Neural progenitor cell (in vitro differentiated cells): Measurements from ENCODE around the gene SERPINB3. TPM values are rescaled to one million over a fixed set of nuclear protein-coding genes. Genes with fewer than 3 reads are reported as not detected.
"Not testable (repeated sequence)": the region's sequence is repeated elsewhere in the genome, so short reads cannot be mapped to it uniquely, and the experiment has no call there.

ENCODE experiments used
- DNase-seq: peaks from one replicate; pipeline ENCODE4 v3.0.0-alpha.2; 2016; ENCODE audit warnings: low spot score
- H2AFZ ChIP-seq: fragments of 200-600 bp; sonication (generic); replicated peaks from 2 replicates; pipeline ENCODE4 v1.6.1; 2016; ENCODE audit warnings: antibody characterized with exemption
- H3F3A ChIP-seq: fragments of 200-600 bp; sonication (generic); 2 replicates; pipeline ENCODE4 v1.6.1; 2016; ENCODE audit warnings: antibody characterized with exemption, low read depth
- H3K27ac ChIP-seq: fragments of 200-600 bp; sonication (generic); 2 replicates; pipeline ENCODE4 v1.5.1; 2016; ENCODE audit warnings: mild to moderate bottlenecking
- H3K27me3 ChIP-seq: fragments of 200-600 bp; sonication (generic); 2 replicates; pipeline ENCODE4 v1.6.1; 2016; ENCODE audit warnings: mild to moderate bottlenecking, moderate library complexity
- H3K36me3 ChIP-seq: fragments of 200-600 bp; sonication (generic); 2 replicates; pipeline ENCODE4 v1.5.1; 2016
- H3K4me1 ChIP-seq: fragments of 200-600 bp; sonication (generic); 2 replicates; pipeline ENCODE4 v1.6.1; 2016; ENCODE audit warnings: mixed run types
- H3K4me2 ChIP-seq: fragments of 200-600 bp; sonication (generic); 2 replicates; pipeline ENCODE4 v1.6.1; 2016
- H3K4me3 ChIP-seq: fragments of 200-600 bp; sonication (generic); 2 replicates; pipeline ENCODE4 v1.5.1; 2016
- H3K79me2 ChIP-seq: fragments of 200-600 bp; sonication (generic); 2 replicates; pipeline ENCODE4 v1.6.1; 2016; ENCODE audit warnings: low read depth
- H3K9ac ChIP-seq: fragments of 200-600 bp; sonication (generic); 2 replicates; pipeline ENCODE4 v1.6.1; 2016
- H3K9me3 ChIP-seq: fragments of 200-600 bp; sonication (generic); 2 replicates; pipeline ENCODE4 v1.5.1; 2016; ENCODE audit warnings: low read depth
- H4K20me1 ChIP-seq: fragments of 200-600 bp; sonication (generic); 2 replicates; pipeline ENCODE4 v1.6.1; 2016; ENCODE audit warnings: low read depth
- H3K27ac Mint-ChIP-seq: 3 replicates; pipeline ENCODE4 v1.8.0; 2021; ENCODE audit warnings: mixed read lengths
- H3K27me3 Mint-ChIP-seq: 2 replicates; pipeline ENCODE4 v1.8.0; 2022; ENCODE audit warnings: low read depth, mild to moderate bottlenecking, inconsistent platforms, moderate library complexity, mixed read lengths; ENCODE audit not compliant: insufficient read depth
- H3K36me3 Mint-ChIP-seq: 3 replicates; pipeline ENCODE4 v1.8.0; 2021; ENCODE audit warnings: mixed read lengths
- H3K4me1 Mint-ChIP-seq: 3 replicates; pipeline ENCODE4 v1.8.0; 2021; ENCODE audit warnings: mixed read lengths
- H3K4me3 Mint-ChIP-seq: 3 replicates; pipeline ENCODE4 v1.8.0; 2021; ENCODE audit warnings: mild to moderate bottlenecking, moderate library complexity, mixed read lengths
- H3K9me3 Mint-ChIP-seq: 3 replicates; pipeline ENCODE4 v1.8.0; 2020; ENCODE audit warnings: mixed read lengths
- EZH2 ChIP-seq: fragments of 200-600 bp; sonication (generic); IDR thresholded peaks from 2 replicates; pipeline ENCODE4 v1.6.1; 2017; ENCODE audit warnings: antibody characterized with exemption, mild to moderate bottlenecking, moderate library complexity
- EZH2phosphoT487 ChIP-seq: fragments of 200-600 bp; sonication (generic); IDR thresholded peaks from 2 replicates; pipeline ENCODE4 v1.6.1; 2017; ENCODE audit warnings: antibody characterized with exemption
- total RNA-seq: library from RNA; depleted of rRNA; stranded (reverse); fragments of >200 nt; gene quantifications from 2 replicates; pipeline ENCODE4 v1.2.3, GENCODE V29; 2015; ENCODE audit warnings: low replicate concordance
- TF ChIP-seq, protein P1 (sequence below): fragments of 200-600 bp; sonication (generic); IDR thresholded peaks from 2 replicates; pipeline ENCODE4 v1.5.1; 2017; ENCODE audit warnings: antibody characterized with exemption, mild to moderate bottlenecking

Gene SERPINB3
- total RNA-seq, 1 donor from 2014 or later: not detected

DNA sequence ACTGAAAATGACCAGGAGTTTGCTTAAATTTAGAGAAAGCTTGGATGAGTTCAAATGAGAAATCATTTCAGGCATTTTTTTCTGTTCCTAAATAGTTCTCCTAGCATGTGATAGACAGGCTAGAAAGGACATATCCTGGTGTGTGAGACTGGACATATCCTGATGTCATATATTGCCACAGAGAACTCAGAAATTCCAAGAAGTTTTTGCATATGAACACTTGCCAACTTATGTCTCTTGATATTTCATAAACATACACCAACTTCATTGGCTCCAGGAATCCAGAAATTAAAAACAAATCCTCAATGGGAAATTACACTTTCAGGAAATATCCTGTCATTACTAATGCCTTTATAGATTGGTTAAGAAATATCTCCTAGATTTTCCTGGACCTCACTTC lies 14.8 kb downstream of the SERPINB3 start:
- Histone ChIP-seq H3F3A (no peaks in the 10 kb centered on the region), H2AFZ (no peak overlapping the region), H3K4me1 (no peaks in the 10 kb centered on the region), H3K9ac (no peak overlapping the region), H3K36me3 (no peaks in the 10 kb centered on the region), H4K20me1 (no peaks in the 10 kb centered on the region), H3K79me2 (no peaks in the 10 kb centered on the region), H3K27ac (no peak overlapping the region), H3K4me2 (no peak overlapping the region), H3K4me3 (no peak overlapping the region), H3K27me3 (no peaks in the 10 kb centered on the region), H3K9me3 (no peaks in the 10 kb centered on the region)
- no peaks in the 10 kb centered on the region for H3K36me3 Mint-ChIP-seq
- H3K4me1 Mint-ChIP-seq: no peaks in the 10 kb centered on the region
- DNase-seq: no peak
- no peaks in the 10 kb centered on the region for H3K9me3 Mint-ChIP-seq
- H3K4me3 Mint-ChIP-seq: no peak overlapping the region
- no peaks in the 10 kb centered on the region for H3K27me3 Mint-ChIP-seq
- no peak for TF ChIP-seq EZH2
- TF ChIP-seq, protein P1, sequence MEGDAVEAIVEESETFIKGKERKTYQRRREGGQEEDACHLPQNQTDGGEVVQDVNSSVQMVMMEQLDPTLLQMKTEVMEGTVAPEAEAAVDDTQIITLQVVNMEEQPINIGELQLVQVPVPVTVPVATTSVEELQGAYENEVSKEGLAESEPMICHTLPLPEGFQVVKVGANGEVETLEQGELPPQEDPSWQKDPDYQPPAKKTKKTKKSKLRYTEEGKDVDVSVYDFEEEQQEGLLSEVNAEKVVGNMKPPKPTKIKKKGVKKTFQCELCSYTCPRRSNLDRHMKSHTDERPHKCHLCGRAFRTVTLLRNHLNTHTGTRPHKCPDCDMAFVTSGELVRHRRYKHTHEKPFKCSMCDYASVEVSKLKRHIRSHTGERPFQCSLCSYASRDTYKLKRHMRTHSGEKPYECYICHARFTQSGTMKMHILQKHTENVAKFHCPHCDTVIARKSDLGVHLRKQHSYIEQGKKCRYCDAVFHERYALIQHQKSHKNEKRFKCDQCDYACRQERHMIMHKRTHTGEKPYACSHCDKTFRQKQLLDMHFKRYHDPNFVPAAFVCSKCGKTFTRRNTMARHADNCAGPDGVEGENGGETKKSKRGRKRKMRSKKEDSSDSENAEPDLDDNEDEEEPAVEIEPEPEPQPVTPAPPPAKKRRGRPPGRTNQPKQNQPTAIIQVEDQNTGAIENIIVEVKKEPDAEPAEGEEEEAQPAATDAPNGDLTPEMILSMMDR: no peak
- no peak for TF ChIP-seq EZH2phosphoT487
- no peak overlapping the region for H3K27ac Mint-ChIP-seq

DNA sequence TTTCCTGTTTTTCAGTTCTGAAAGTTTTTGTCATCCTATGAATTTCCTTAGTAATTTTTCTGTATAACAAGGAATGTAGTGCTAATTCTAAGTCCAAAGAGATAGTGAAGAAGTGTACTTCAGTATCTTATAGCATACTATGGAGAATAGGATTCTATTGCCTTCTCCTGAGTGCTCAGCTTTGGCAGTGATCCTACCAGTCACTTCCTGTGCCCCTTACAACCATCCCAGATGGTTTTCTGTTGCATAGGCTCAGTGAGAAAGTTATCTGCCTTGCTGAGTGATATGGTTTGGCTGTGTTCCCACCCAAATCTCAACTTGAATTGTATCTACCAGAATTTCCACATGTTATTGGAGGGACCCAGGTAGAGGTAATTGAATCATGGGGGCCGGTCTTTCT lies 17.0 kb downstream of the SERPINB3 start:
- not testable (repeated sequence) for H4K20me1 ChIP-seq

DNA sequence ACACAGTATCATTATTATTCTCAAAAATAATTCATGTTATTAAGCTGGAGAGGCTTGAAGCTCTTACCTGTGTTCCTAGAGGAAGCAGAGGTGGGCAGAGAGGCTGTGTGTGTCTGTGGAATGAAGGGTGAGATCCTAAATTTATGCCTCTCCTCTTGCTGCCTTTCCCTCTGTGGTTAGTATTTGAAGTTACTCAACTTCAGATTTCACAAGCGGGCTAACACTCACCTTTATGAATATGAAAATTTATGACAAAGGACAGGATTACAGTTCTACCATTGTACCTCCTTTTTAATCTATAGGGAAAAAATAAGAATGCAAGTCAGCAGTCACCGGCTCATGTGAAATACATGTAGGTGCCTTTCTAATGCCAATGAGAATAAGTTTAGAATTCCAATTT lies 17.6 kb downstream of the SERPINB3 start, which contains the start of gene SERPINB4:
TSS of gene SERPINB4 (minus strand) at position 115 of the 400 bp plus-strand sequence. CDS start 679 bp downstream, outside the sequence.
- DNase-seq, H3K9me3 ChIP-seq, H3K9ac ChIP-seq, H4K20me1 ChIP-seq, H3K4me1 ChIP-seq, H3F3A ChIP-seq, H3K27ac ChIP-seq, H3K36me3 Mint-ChIP-seq, H3K27me3 Mint-ChIP-seq, H3K4me3 ChIP-seq, H3K9me3 Mint-ChIP-seq, H3K27ac Mint-ChIP-seq, H3K27me3 ChIP-seq, H2AFZ ChIP-seq, H3K36me3 ChIP-seq, H3K79me2 ChIP-seq, H3K4me2 ChIP-seq, H3K4me1 Mint-ChIP-seq, H3K4me3 Mint-ChIP-seq: not testable (repeated sequence)

More for the DNA sequence above, 17.0 kb downstream of the SERPINB3 start:
- not testable (repeated sequence) for H3K27ac Mint-ChIP-seq, H3K4me3 ChIP-seq, H3K79me2 ChIP-seq, H3K4me2 ChIP-seq, H3K27me3 ChIP-seq, H3K4me1 Mint-ChIP-seq, H3K27me3 Mint-ChIP-seq, H3K9me3 Mint-ChIP-seq, H2AFZ ChIP-seq, H3K4me3 Mint-ChIP-seq, H3F3A ChIP-seq, H3K9me3 ChIP-seq, H3K4me1 ChIP-seq, H3K36me3 ChIP-seq, H3K27ac ChIP-seq, DNase-seq, H3K36me3 Mint-ChIP-seq, H3K9ac ChIP-seq

- H3K4me3 Mint-ChIP-seq, H3K27ac ChIP-seq, H3K36me3 ChIP-seq, H3K4me2 ChIP-seq, H3K4me1 ChIP-seq, H3K9ac ChIP-seq, H3K4me1 Mint-ChIP-seq, H3K4me3 ChIP-seq, H3K9me3 ChIP-seq, H3K79me2 ChIP-seq, H3K9me3 Mint-ChIP-seq, H3K27me3 ChIP-seq, H3F3A ChIP-seq, H3K36me3 Mint-ChIP-seq, H4K20me1 ChIP-seq, H3K27me3 Mint-ChIP-seq, H3K27ac Mint-ChIP-seq, DNase-seq, H2AFZ ChIP-seq: not testable (repeated sequence)
Measured at GRCh38 chr18:63642668-63643356, 18.9 kb downstream of the SERPINB3 start.

GRCh38 chr18:63641157-63641680 lies 20.5 kb downstream of the SERPINB3 start:
- not testable (repeated sequence) for H3K36me3 Mint-ChIP-seq

More at GRCh38 chr18:63641157-63641680, 20.5 kb downstream of the SERPINB3 start:
- not testable (repeated sequence) for H4K20me1 ChIP-seq, DNase-seq, H3K27ac ChIP-seq, H3K4me1 ChIP-seq, H3F3A ChIP-seq, H3K9ac ChIP-seq, H3K36me3 ChIP-seq, H3K27ac Mint-ChIP-seq, H3K4me3 ChIP-seq, H3K4me2 ChIP-seq, H3K27me3 ChIP-seq, H3K4me1 Mint-ChIP-seq, H3K4me3 Mint-ChIP-seq, H3K79me2 ChIP-seq, H2AFZ ChIP-seq, H3K27me3 Mint-ChIP-seq, H3K9me3 Mint-ChIP-seq, H3K9me3 ChIP-seq
